ENCODE measurements around the gene TMEM163. TPM values are rescaled to one million over a fixed set of nuclear protein-coding genes. Genes with fewer than 3 reads are reported as not detected.

TMEM163 gene
- total RNA-seq, 4 donors from 2014 or later: 0.34 to 1.2 TPM; not detected in 2

- Histone ChIP-seq H3K9me3 (no peaks in the 10 kb centered on the region), H3K36me3 (no peaks in the 10 kb centered on the region), H3K4me1 (no peaks in the 10 kb centered on the region), H3K4me3 (no peak overlapping the region), H3K27me3 (no peaks in the 10 kb centered on the region), H3K27ac (no peak overlapping the region)
- intact Hi-C loops (cut with DNase I; ENCODE audit: low total_unique reads): no loop called here
- no peak for TF ChIP-seq POLR2A (IDR thresholded peaks at IDR 0.05)
- TF ChIP-seq, protein P1, sequence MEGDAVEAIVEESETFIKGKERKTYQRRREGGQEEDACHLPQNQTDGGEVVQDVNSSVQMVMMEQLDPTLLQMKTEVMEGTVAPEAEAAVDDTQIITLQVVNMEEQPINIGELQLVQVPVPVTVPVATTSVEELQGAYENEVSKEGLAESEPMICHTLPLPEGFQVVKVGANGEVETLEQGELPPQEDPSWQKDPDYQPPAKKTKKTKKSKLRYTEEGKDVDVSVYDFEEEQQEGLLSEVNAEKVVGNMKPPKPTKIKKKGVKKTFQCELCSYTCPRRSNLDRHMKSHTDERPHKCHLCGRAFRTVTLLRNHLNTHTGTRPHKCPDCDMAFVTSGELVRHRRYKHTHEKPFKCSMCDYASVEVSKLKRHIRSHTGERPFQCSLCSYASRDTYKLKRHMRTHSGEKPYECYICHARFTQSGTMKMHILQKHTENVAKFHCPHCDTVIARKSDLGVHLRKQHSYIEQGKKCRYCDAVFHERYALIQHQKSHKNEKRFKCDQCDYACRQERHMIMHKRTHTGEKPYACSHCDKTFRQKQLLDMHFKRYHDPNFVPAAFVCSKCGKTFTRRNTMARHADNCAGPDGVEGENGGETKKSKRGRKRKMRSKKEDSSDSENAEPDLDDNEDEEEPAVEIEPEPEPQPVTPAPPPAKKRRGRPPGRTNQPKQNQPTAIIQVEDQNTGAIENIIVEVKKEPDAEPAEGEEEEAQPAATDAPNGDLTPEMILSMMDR (IDR thresholded peaks at IDR 0.05): no peak
- no peak for DNase-seq
Observed at GRCh38 chr2:134682726-134683125, 36.1 kb downstream of the TMEM163 start.

- Histone ChIP-seq H3K4me1 (no peaks in the 10 kb centered on the region), H3K27ac (no peak overlapping the region), H3K36me3 (no peaks in the 10 kb centered on the region), H3K9me3 (no peaks in the 10 kb centered on the region), H3K4me3 (no peak overlapping the region), H3K27me3 (no peaks in the 10 kb centered on the region)
- TF ChIP-seq, protein P1 (IDR thresholded peaks at IDR 0.05): no peak
- no peak for TF ChIP-seq POLR2A (IDR thresholded peaks at IDR 0.05)
- intact Hi-C loops (cut with DNase I; ENCODE audit: low total_unique reads): no loop called here
- DNase-seq: no peak
Observed at GRCh38 chr2:134681201-134681600, 37.6 kb downstream of the TMEM163 start.

DNA sequence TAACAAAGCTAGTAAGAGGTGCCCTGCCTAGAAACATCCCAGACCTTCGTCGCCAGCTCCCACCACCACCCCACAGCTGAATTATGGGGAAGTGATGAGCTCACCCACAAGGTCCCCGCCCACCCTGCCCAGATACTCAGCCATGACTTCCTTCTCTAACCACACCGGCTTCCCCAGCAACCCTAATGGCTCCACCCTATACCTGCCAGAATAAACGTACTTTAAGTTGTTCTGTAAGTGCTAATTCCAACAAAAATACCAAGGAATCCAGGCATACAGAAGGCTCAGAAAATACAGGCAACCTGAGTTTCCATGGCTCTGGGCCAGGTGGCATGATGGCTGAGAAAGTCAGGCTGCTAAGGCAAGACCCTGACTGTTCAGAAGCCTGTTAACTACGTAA lies 39.1 kb downstream of the TMEM163 start:
- DNase-seq: no peak
- TF ChIP-seq, protein P1 (IDR thresholded peaks at IDR 0.05): no peak
- TF ChIP-seq POLR2A (IDR thresholded peaks at IDR 0.05): no peak
- Histone ChIP-seq H3K27ac (no peak overlapping the region), H3K36me3 (no peaks in the 10 kb centered on the region), H3K4me1 (no peaks in the 10 kb centered on the region), H3K27me3 (no peaks in the 10 kb centered on the region), H3K9me3 (no peaks in the 10 kb centered on the region), H3K4me3 (no peak overlapping the region)
- intact Hi-C loops (cut with DNase I; ENCODE audit: low total_unique reads): no loop called here

DNA sequence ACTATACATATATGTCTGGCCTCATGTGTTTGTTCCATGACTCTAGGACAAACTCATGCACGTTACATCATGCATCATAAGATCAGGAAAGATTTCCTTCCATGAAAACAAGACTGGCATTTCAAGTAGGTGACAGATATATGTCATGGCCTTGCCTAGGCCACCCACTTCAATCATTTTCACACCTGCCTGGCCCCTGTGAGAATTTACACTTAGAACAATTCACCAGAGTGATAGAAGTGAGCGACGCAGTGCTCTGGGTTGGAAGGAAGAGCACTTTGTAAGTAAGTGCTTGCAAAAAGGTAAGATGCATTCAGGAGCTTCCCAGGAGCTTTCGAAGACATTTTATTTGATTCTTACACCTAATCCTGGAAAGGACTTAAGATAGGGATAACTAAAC lies 39.5 kb downstream of the TMEM163 start:
- H3K27me3 ChIP-seq: no peaks in the 10 kb centered on the region
- H3K4me3 ChIP-seq: no peak overlapping the region
- H3K27ac ChIP-seq: no peak overlapping the region
- no peak for DNase-seq
- no peaks in the 10 kb centered on the region for H3K4me1 ChIP-seq
- TF ChIP-seq, protein P1 (IDR thresholded peaks at IDR 0.05): no peak
- TF ChIP-seq POLR2A (IDR thresholded peaks at IDR 0.05): no peak
- no peaks in the 10 kb centered on the region for H3K9me3 ChIP-seq
- H3K36me3 ChIP-seq: no peaks in the 10 kb centered on the region
- intact Hi-C loops (cut with DNase I; ENCODE audit: low total_unique reads): no loop called here

GRCh38 chr2:134677856-134678756 lies 40.7 kb downstream of the TMEM163 start:
- H3K9me3 ChIP-seq: no peaks in the 10 kb centered on the region
- peak in 1 of 2 donors; percentile 23 for DNase-seq
- H3K27ac ChIP-seq: no peak overlapping the region
- no peaks in the 10 kb centered on the region for H3K27me3 ChIP-seq
- H3K4me1 ChIP-seq: no peaks in the 10 kb centered on the region
- no peaks in the 10 kb centered on the region for H3K36me3 ChIP-seq
- no peak overlapping the region for H3K4me3 ChIP-seq
- TF ChIP-seq, protein P1 (IDR thresholded peaks at IDR 0.05): no peak
- no peak for TF ChIP-seq POLR2A (IDR thresholded peaks at IDR 0.05)
- intact Hi-C loops (cut with DNase I; ENCODE audit: low total_unique reads): no loop called here

Data from uterus (tissue), 4 donors.